ENCODE data around the gene LRPAP1. TPM values are rescaled to one million over a fixed set of nuclear protein-coding genes. Genes with fewer than 3 reads are reported as not detected.

Gene LRPAP1
- total and polyA plus RNA-seq, 2 donors (not counting 1 experiment from before 2014, with no cell fraction given): 64.6 to 86.8 TPM

DNA sequence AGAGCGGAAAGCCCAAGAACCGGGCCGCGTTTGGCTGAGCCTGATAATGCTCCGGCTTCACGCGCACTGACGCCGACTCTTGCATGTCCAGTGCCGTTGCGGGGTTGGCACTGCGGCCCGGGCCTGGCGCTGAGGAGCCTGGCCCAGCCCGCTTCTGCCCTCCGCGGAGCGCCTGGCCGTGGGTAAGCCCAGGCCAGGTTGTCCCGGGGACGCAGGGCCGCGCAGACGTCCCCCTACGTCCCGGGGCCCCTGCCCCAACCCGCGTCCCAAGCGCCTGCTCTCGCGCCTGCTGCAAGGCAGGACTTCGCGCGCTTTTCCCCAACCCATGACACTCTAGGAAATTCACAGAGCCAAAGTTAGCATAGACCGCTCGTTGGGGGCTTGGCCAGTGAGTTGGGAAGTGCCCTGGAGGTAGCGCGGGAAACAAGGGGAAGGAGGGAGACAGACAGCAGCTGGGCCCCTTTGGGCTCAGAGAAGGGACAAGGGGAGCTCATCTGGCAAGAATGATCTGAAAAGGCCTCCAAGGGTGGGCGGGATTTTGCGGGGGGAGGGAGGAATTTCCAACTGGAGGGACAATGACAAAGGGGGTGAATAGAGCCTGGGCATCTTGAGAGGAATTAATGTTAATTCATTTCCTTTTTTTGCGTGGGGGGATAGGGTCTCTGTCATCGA, 665 bp upstream of the LRPAP1 start:
- Mint-ChIP-seq H3K27ac (peak overlapping the region; percentile 96), H3K4me1 (peaks cover 38% of the 10 kb centered on the region), H3K9me3 (ENCODE audit: insufficient read depth) (no peaks in the 10 kb centered on the region), H3K4me3 (peak overlapping the region; percentile 100), H3K27me3 (peaks cover 5% of the 10 kb centered on the region)
- peak overlapping the region in 1 of 2 donors; percentile 52 for H3K27ac ChIP-seq (ENCODE audit: low read length in 2 of 2)
- intact Hi-C loops (cut with micrococcal nuclease): loop anchor here (1.0 to 10.0 kb wide), 3 partner anchors 48 to 762 kb away; partner anchors contain the start of genes LYAR, RGS12 and ZBTB49
- ATAC-seq (ENCODE audit: low read depth) (no peak), DNase-seq (no peak)
- peaks cover 29 to 39% of the 10 kb centered on the region in 2 donors for H3K4me1 ChIP-seq (ENCODE audit: control insufficient read depth in 2 of 2, insufficient read depth in 2 of 2, low read length in 2 of 2)
- H3K27me3 ChIP-seq (replicated peaks in 1 of 4; ENCODE audit: control extremely low read depth in 1 of 4, control insufficient read depth in 3 of 4, insufficient read depth in 4 of 4, low read length in 3 of 4): peaks cover 0 to 3% (median 0%) of the 10 kb centered on the region in 4 experiments
- peak overlapping the region; percentile 92 for H3K4me2 ChIP-seq (replicated peaks; ENCODE audit: low read depth, low read length, poor library complexity, severe bottlenecking)
- peaks cover 0 to 13% (median 0%) of the 10 kb centered on the region in 3 donors for H3K9me3 ChIP-seq (ENCODE audit: control extremely low read depth in 1 of 3, control insufficient read depth in 2 of 3, insufficient read depth in 1 of 3, low read length in 2 of 3)
- TF ChIP-seq EZH2 (IDR thresholded peaks at IDR 0.05; ENCODE audit: borderline replicate concordance, insufficient read depth, low read depth, low read length, poor library complexity, severe bottlenecking): no peak
- no peak for TF ChIP-seq CTCF (IDR thresholded peaks at IDR 0.05)
- 17% methylated on average over 39 of the region's 42 CpGs for WGBS (ENCODE audit: insufficient coverage)
- peak overlapping the region; percentile 96 for H3K9ac ChIP-seq (ENCODE audit: low read length)
- H4K20me1 ChIP-seq (ENCODE audit: control insufficient read depth, insufficient read depth, low read length, poor library complexity, severe bottlenecking): peaks cover 41% of the 10 kb centered on the region
- ChIA-PET POLR2A (no interaction called here), CTCF (interaction anchor here (0.6 to 1.2 kb wide), 2 partner anchors 53 to 248 kb away, joined by 3 read pairs; no protein-coding TSS in a partner anchor)
- peaks cover 66% of the 10 kb centered on the region for H3K79me2 ChIP-seq (ENCODE audit: control insufficient read depth, insufficient read depth, low read length)
- H3K36me3 ChIP-seq (replicated peaks in 1 of 2; ENCODE audit: control extremely low read depth in 1 of 2, control insufficient read depth in 1 of 2, extremely low read depth in 1 of 2, insufficient read depth in 2 of 2, low read length in 1 of 2): peaks cover 0 to 19% of the 10 kb centered on the region in 2 experiments
- H2AFZ ChIP-seq (ENCODE audit: insufficient read depth, low read depth, low read length, poor library complexity, severe bottlenecking): peak overlapping the region; percentile 98
- H3K4me3 ChIP-seq (ENCODE audit: control extremely low read depth in 1 of 5, extremely low read depth in 1 of 5, insufficient read depth in 1 of 5, low read depth in 2 of 5, low read length in 4 of 5): peak overlapping the region; percentile 50 to 98 (median 85)
